Middle frontal gyrus (tissue), 1 donor: ENCODE results near the gene B3GALT6.

Experiments
- DNase-seq: peaks from one replicate; pipeline ENCODE4 v3.0.0-alpha.2; 2015; ENCODE audit warnings: low spot score; ENCODE audit errors: extremely low spot score

The B3GALT6 gene

GRCh38 chr1:1262071-1262470, 30.0 kb downstream of the B3GALT6 start:
- no peak for DNase-seq

- DNase-seq, result no peak
Observed at GRCh38 chr1:1262758-1263157, 30.7 kb downstream of the B3GALT6 start.

- DNase-seq, result no peak
Observed at GRCh38 chr1:1264026-1264425, 32.0 kb downstream of the B3GALT6 start.

- DNase-seq, result no peak
Observed at GRCh38 chr1:1264868-1265272, 32.8 kb downstream of the B3GALT6 start.

GRCh38 chr1:1267488-1268283, 35.6 kb downstream of the B3GALT6 start:
- no peak for DNase-seq

GRCh38 chr1:1268284-1268682, 36.2 kb downstream of the B3GALT6 start:
- no peak for DNase-seq

GRCh38 chr1:1270813-1271212, 38.8 kb downstream of the B3GALT6 start:
- no peak for DNase-seq

- DNase-seq, result no peak
Observed at GRCh38 chr1:1272341-1273208, 40.5 kb downstream of the B3GALT6 start.

- DNase-seq, result no peak
Observed at GRCh38 chr1:1273209-1273511, 41.1 kb downstream of the B3GALT6 start.

GRCh38 chr1:1273512-1274298, 41.7 kb downstream of the B3GALT6 start, which contains the start of gene UBE2J2:
Gene UBE2J2 (minus strand): TSS chr1:1273854. CDS start chr1:1267992, 5,862 bp downstream.
- DNase-seq, result peak; percentile 79

- DNase-seq, result no peak
Observed at GRCh38 chr1:1274299-1274930, 42.4 kb downstream of the B3GALT6 start.

- DNase-seq, result no peak
Observed at GRCh38 chr1:1274931-1275431, 42.9 kb downstream of the B3GALT6 start.

GRCh38 chr1:1275836-1276235, 43.8 kb downstream of the B3GALT6 start:
- no peak for DNase-seq

GRCh38 chr1:1278620-1279019, 46.6 kb downstream of the B3GALT6 start:
- no peak for DNase-seq

GRCh38 chr1:1279028-1279427, 47.0 kb downstream of the B3GALT6 start:
- no peak for DNase-seq

GRCh38 chr1:1280782-1281481, 48.9 kb downstream of the B3GALT6 start:
- DNase-seq, result no peak

- no peak for DNase-seq
Observed at GRCh38 chr1:1281533-1282321, 49.7 kb downstream of the B3GALT6 start.

GRCh38 chr1:1282998-1283397, 51.0 kb downstream of the B3GALT6 start:
- no peak for DNase-seq

- no peak for DNase-seq
Observed at GRCh38 chr1:1283821-1284220, 51.8 kb downstream of the B3GALT6 start.
